Hepatic stellate cell (primary cell): ENCODE measurements around the gene CNTN1.
"Not testable (repeated sequence)": the region's sequence is repeated elsewhere in the genome, so short reads cannot be mapped to it uniquely, and the experiment has no call there.

Experiments
- DNase-seq: peaks from one replicate; pipeline ENCODE4 v3.0.0; 2011; ENCODE audit warnings: low spot score

The CNTN1 gene

GRCh38 chr12:41051954-41052353 lies 359.7 kb downstream of the CNTN1 start:
- no peak for DNase-seq

- DNase-seq = no peak
These were observed 360.2 kb downstream of the CNTN1 start for GRCh38 chr12:41052441-41052840.

GRCh38 chr12:41053046-41053445 lies 360.8 kb downstream of the CNTN1 start:
- no peak for DNase-seq

- DNase-seq = peak; percentile 29
These were observed 363.8 kb downstream of the CNTN1 start for GRCh38 chr12:41055875-41056577.

- no peak for DNase-seq
These were observed 366.0 kb downstream of the CNTN1 start for GRCh38 chr12:41058266-41058665.

GRCh38 chr12:41061192-41061591 lies 369.0 kb downstream of the CNTN1 start:
- DNase-seq = no peak

- DNase-seq = no peak
These were observed 372.2 kb downstream of the CNTN1 start for GRCh38 chr12:41064411-41064810.

GRCh38 chr12:41067941-41068645 lies 375.9 kb downstream of the CNTN1 start:
- DNase-seq = no peak

GRCh38 chr12:41073633-41074472 lies 381.6 kb downstream of the CNTN1 start:
- DNase-seq = no peak

- DNase-seq = no peak
These were observed 382.2 kb downstream of the CNTN1 start for GRCh38 chr12:41074473-41074769.

- no peak for DNase-seq
These were observed 383.9 kb downstream of the CNTN1 start for GRCh38 chr12:41076114-41076513.

- DNase-seq = not testable (repeated sequence)
These were observed 389.0 kb downstream of the CNTN1 start for GRCh38 chr12:41081241-41081640.

- no peak for DNase-seq
These were observed 397.2 kb downstream of the CNTN1 start for GRCh38 chr12:41089438-41089837.

GRCh38 chr12:41092115-41092514 lies 399.9 kb downstream of the CNTN1 start:
- DNase-seq = no peak

GRCh38 chr12:41096797-41097196 lies 404.6 kb downstream of the CNTN1 start:
- no peak for DNase-seq

GRCh38 chr12:41100572-41100971 lies 408.3 kb downstream of the CNTN1 start:
- no peak for DNase-seq

- DNase-seq = no peak
These were observed 409.6 kb downstream of the CNTN1 start for GRCh38 chr12:41101806-41102205.

- no peak for DNase-seq
These were observed 411.4 kb downstream of the CNTN1 start for GRCh38 chr12:41103614-41104013.

- no peak for DNase-seq
These were observed 414.1 kb downstream of the CNTN1 start for GRCh38 chr12:41106315-41106714.

- no peak for DNase-seq
These were observed 415.8 kb downstream of the CNTN1 start for GRCh38 chr12:41108032-41108431.

GRCh38 chr12:41112903-41113302 lies 420.7 kb downstream of the CNTN1 start:
- DNase-seq = no peak

- DNase-seq = no peak
These were observed 428.0 kb downstream of the CNTN1 start for GRCh38 chr12:41120211-41120610.

GRCh38 chr12:41121374-41121773 lies 429.1 kb downstream of the CNTN1 start:
- DNase-seq = no peak
